ENCODE data around the gene SOAT2.

The SOAT2 gene

DNA sequence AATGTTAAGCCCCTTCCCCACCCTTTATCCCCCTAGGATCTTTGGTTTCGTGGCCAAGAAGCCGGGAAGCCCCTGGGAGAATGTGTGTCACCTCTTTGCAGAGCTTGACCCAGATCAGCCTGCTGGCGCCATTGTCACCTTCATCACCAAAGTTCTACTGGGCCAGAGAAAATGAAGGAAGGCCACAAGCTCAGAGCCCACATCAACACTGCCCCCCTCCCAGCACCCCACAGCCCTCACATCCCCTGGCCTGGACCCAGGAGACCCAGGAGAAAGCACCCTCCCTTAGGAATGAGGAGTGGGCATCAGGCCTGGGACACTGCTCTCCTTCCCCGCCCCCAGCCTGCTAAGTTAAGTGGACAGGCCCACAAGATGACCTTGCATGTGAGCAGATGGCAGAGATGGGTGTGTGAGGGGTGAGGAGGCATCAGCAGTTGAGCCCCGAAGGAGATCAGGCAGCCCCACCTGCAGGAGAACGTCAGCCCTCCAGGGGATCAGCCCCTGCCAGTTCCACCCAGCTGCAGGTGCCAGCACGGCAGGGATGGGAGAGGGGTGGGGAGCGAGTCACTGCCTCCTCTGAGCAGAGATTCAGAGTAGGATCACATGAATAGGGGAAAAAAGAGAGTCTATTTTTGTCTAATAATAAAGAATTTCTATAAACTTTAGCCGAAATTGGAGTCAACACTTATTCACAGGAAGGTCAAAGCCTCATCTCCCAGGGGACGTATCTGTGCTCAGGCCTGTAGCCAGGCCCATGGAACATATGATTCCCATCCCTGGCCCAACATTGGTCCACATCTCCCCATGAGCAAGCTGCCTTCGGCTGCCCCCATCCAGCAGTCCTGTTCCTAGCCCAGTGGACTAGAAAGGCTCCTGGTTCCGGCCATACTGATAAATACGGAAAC, 39.3 kb upstream of the SOAT2 start:
- H3K4me3 ChIP-seq (ENCODE audit: low read length), result no peak overlapping the region
- DNase-seq (ENCODE audit: low read depth, low spot score), result no peak

DNA sequence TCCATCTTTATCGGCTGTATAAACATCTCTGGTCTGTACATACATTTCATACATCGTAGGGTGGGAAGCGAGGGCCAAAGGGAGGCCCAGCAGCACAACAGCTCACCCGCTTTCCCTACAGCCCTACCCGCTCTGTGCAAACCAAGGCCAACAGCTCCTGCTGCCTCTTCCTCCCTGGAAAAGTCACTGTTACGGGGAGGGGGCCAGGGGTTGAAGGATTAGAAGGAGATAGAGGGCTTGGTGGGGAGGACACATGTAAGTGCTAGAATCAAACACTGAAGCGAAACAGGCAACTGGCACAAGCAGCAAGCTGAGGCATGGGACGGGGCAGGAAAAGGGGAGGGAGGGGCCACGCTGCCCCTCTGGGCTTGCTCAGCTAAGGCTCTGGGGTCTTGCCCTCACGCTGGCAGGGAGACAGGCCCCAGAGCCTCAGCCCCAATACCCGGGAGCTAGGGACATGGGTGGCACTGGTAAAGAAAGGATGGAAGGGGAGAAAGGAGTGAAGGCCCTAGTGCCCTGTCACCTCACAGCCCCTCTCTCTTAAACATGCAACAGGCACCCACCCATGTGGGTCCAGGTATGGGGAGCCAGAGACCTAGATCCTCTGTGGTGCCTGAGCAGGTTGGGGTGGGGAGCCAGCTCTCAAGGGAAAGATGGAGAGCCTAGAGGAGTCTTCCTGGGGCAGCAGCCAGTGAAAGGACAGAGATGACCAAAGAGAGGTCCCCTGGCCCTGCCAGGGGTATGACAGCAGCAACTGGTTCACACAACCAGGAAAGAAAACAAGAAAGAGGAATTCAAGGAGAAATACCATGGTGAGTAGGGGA, 38.5 kb upstream of the SOAT2 start:
- H3K4me3 ChIP-seq (ENCODE audit: low read length), result no peak overlapping the region
- no peak for DNase-seq (ENCODE audit: low read depth, low spot score)

DNA sequence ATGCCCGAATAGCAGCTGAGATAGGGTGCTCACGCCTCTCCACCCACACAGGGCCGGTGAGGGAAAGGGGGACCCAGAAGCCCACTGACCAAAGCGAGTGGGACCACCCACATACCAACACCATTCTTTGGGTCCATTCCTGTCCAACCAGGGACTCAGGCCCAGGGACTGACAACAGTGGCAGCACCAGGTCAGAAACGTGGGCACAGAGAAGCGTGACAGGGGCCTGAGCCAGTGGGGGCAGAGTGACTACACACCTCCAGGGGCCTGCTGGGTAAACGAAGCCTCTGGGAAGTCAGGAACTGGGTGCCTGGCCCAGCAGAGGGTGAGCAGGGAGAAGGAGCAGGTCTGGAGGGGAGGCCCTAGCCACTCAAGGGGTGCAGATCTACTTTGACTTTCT, 37.8 kb upstream of the SOAT2 start:
- DNase-seq (ENCODE audit: low read depth, low spot score), result no peak
- no peak overlapping the region for H3K4me3 ChIP-seq (ENCODE audit: low read length)

DNA sequence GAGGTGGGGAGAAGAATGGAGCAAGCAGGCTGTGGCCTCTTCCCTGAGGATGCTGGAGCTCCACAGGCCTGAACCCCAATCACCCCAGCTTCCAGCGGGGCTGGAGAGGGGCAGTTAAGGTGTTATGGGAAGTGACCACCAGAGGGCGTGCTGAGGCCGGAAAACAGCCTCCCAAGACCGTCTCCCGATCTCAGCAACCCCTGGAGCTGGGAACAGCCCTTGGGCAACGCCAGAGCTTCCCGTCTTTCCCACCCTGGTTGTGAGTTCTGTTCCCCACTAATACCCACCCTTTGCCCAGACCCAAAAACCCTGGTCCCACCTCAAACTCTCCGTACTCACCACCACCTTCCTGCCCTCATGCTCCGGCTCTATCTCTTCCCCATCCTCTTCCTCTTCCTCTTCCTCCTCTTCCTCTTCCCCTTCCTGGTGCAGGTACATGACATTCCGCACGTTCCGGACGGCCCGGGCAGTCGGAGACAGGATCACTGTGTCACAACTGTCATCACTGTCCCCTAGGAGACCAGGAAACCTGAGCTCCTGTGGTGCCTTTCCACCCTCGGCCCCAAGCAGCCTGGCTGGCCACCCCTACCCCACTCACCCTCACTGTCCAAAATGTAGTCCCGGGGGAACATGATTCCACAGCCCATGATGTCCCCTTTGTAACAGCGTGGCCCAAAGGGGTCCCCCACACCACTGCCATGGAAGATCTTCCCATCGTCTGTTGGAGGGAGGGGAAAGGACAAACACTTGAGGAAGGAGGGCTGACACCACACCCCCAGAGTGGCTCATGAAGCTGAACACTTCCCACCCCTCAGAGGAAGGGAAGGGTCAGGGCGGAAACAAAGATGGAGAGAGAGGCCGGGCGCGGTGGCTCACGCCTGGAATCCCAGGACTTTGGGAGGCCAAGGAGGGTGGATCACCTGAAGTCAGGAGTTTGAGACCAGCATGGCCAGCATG, 37.0 kb upstream of the SOAT2 start:
- H3K4me3 ChIP-seq (ENCODE audit: low read length), result no peak overlapping the region
- no peak for DNase-seq (ENCODE audit: low read depth, low spot score)

DNA sequence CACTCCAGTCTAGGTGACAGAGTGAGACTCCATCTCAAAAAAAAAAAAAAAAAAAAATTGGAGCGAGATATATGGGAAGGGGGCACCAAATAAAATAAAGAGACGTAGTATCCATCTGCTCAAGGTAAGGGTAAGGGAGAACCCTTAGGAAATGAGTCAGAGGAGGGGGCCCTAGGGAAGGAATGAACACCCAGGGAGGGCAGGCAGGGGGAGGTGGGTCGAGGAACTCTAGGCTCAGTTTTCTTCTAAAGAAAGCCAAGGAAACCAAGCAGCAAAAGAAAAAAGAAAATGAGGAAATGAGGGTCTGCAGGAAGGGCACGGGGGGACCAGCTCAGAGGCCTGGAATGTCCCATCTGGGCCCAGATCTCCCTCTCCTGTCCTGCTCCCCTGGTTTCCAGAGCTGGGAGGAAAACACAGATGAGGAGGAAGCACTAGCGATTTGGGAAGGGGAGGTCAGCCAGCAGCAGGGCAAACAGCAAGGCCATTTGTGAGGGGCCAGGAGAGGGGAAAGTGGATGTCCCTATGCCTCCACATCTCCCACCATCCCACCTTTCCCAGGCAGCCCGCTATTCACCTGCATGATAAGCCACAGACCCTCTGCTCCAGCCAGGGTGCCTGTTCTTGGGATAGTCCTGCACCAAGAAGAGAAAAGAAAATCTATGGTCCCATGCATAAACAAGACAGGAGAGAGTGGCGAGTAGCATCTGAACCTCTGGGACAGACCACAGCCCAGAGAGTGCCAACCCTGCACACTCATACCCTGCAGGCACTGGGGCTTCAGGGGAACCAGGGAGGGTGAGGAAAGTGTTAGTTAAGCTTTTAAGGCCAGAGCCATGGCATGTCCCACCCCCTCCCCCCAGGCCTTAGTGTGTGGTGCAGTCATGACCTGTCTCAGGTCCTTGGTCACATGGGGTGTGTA, 36.0 kb upstream of the SOAT2 start:
- no peak for DNase-seq (ENCODE audit: low read depth, low spot score)
- H3K4me3 ChIP-seq (ENCODE audit: low read length), result no peak overlapping the region

DNA sequence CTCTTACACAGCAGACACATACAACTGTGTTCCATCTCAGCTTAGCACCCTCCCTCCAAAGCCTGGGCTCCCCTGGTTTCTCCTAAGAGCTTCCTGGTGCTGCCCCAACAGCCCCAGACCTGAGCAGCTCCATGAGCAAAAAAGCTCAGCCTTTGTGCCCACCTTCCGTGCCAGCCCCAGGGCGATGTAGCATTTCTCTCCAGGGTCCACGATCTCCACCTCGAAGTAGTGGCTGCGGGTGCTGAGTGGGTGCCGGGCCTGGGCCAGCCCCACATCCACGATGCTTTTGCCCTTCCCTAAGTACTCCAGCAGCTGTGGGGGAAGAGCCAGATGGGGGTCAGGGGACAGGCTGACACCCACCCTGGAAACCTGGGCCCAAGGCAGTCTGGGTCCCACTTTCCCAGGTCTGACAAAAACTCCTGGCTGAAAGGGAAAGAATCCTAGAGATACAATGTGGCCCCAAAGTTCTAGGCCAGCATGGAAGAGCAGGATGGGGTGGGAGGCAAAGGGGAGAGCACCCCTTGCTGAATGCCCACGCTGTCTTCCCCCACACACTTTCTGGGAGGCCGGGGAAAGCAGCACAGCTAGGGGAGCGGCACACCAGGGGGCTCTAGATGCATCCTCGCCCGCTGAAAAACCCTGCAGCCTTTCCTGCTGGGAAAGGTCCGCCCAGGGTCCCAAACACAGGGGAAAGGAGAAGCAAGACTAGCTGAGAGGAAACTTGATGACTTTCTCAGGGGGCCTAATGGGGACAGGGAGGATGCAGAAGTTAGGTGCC, 35.1 kb upstream of the SOAT2 start:
- H3K4me3 ChIP-seq (ENCODE audit: low read length), result no peak overlapping the region
- no peak for DNase-seq (ENCODE audit: low read depth, low spot score)

DNA sequence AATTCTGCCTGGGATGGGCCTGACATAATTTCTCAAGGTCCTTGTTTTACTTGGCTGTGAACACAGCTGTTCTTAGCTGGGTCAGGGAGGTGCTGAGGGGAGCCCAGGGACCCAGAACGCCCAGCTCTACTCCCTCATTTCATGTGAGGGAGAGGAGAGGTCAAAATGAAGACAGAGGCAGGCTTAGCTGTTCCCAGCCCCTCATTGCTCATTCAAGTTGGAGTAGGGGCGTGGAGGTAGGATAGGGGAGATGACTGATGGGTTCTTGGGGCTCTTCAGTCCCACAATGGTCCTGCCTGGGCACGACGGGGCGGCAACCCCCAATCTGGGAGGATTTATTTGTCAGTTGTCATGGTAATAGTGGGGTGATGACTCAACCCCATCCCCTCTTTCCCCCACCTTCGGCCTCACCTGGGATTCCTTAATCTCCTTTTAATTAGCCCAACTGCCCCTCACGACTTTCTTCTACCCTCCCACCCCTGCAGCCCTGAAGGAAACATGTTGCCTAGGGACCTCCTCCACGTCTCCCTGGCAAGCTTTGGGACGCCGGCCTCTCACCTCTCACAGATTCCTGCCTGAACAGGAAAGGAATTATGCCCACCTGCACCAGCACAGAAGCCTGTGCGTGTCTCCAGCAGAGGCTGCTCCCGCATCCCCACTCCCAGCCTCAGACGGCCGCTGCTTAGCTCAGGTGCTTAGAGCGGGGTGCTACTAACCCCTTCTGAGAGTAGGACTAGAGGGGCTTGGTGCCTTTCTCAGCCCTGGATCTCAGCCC, 34.3 kb upstream of the SOAT2 start:
- H3K4me3 ChIP-seq (ENCODE audit: low read length), result no peak overlapping the region
- DNase-seq (ENCODE audit: low read depth, low spot score), result no peak

DNA sequence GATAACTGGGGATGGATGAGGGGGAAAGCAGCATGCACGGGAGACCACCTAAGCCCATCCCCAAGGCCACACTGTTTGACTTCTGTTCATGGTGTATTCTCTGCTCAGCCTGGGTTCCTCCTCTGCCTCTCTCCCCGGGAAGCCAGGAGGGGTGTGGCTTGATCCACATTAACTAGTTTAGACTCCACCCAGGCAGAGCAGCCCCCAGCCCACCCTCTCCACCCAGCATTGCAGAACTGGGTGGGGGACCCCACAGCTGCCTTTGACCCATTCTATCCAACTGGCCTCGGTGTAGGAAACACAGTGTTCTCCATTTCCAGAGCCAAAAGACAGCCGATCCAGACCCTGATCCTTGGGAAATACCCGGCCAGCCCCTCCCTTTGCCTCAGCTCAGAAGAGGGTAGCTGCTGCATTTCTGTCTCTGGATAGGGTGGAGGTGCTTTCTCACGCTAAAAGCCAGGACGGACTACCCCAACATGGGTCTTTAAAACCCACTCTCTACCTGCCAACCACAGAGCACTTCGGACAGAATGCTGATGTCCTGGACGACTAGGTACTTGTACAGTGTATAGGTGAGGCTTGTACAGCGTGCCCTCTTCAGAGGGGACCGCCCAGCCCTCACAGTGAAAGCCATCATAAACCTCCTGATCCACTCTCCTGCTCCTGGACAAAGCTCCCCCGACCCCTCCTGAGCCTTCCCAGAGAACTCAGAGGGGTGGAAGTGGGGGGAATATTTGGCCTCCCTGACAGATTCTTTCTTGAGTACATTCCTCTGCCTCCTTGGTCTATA, 33.5 kb upstream of the SOAT2 start:
- no peak overlapping the region for H3K4me3 ChIP-seq (ENCODE audit: low read length)
- no peak for DNase-seq (ENCODE audit: low read depth, low spot score)

DNA sequence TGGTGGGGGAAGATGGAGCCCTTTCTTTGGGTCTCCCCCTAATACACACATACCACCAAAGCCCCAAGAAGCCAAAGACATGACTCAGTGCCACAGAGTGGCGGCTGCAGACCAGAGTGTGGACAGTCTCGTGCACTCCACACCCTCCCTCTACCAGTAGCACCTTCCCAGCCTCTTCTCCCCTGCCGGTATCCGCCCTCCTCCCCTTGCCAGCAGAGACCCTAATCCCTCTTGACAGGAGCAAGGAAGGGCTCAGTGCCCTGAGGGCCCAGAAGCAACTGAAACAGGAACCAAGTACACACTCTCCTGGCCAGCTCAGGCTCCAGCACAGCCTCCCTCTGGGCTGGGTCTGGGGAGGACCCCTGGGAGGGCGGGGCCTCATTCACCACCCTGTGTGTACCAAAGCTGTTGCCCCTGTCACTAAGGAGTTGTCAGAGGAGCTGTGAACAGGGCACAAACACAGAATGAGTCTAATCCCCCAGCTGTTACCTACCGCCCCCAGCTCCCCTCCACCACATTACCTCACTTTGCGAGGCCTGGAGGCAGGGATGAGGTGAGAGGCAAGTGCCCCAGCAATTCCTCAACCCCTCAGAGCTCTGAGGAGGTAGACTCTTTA, 32.3 kb upstream of the SOAT2 start:
- H3K4me3 ChIP-seq (ENCODE audit: low read length), result no peak overlapping the region
- no peak for DNase-seq (ENCODE audit: low read depth, low spot score)

DNA sequence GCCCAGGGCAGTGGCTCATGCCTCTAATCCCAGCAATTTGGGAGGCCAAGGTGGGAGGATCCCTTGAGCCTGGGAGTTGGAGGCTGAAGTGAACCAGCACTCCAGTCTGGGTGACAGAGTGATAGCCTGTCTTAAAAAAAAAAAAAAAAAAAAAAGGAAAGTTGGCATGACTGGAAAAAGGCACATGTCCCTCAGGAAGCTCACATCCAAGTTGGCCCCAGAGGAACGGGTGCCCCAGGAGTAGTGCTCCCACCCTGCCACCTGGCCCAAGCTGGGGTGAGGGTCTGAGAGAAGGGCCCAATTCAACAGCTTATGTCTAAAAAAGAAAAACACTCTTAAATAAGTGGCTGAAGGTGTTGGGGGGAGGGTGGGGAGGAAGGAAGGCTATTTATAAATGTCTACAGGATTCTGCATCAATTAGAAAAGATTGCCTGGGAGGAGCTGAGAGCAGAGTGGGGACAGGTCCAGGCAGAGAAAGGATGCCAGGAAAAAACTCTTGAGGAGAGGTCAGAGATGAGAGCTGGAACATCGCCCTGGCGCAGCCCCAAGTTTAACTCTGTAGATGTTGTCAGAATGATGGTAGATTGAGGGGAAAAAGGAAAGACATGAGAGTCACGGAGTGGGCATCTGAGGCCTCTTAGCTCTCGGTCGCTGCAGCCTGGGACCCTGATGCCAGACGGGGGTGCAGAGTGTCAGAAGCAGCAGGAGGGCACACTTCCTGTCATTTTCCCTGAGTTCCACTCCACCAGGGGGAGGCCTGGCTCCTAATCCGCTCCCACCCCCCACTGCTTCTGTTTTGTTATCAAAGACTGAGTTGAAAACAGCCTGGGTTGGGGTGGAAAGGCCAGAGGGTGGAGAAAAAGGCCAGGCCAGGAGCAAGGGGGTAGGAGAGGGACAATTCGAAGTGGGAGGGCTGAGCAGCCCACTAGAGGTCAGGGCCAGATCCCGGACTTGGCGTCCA, 31.4 kb upstream of the SOAT2 start:
- DNase-seq (ENCODE audit: low read depth, low spot score), result no peak
- no peak overlapping the region for H3K4me3 ChIP-seq (ENCODE audit: low read length)

DNA sequence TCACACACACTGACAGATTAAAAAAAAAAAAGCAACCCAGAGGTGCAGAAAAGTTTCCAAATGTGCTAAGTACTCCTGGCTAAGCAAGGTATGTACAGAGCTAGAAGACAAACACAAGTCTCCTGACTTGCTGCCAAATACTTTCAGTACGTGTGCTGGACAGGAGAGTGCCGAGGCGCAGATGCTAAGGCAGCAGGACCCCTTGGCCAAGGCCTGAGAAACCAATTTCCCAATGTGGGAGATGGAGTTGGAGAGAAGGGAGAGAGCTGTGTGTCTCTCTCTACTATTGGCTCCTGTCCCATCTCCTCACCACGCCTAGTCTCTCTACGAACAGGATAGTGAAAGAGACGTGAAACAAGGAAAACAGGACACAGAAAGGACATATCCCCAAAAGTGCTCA, 29.4 kb upstream of the SOAT2 start:
- H3K4me3 ChIP-seq (ENCODE audit: low read length), result no peak overlapping the region

DNA sequence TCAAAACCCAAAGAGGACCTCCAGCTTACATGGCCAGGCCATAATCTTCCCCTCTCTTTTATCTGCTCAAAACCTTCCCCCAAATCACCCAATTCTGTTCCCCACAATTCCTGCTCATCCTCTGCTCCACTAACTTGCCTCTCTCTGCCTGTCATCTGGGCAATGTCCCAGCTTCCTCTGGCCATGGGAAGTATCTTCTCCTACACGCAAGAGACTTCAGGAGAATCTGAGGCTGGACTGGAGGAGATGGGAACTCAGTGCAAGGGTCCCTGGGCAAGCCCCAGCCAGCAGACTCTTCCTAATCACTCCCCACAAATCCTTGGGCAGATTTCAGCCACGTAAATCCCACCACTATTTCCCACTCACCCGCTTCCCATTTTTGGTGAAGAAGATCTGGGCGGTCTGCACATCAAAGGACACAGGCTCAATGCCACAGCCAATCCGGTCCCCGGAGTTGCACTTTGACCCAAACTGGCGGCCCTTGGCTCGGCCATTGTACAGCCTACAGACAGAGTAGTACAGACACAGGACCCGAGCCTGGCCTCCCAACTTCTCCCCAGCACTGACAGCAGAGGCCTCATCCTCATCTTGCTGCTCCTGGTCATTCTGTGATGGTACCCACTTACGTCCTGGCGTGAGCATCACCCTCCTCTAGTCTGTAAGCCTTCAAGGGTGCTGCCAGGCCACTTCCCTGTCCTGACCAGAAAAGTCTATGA, 28.8 kb upstream of the SOAT2 start:
- H3K4me3 ChIP-seq (ENCODE audit: low read length), result no peak overlapping the region
- no peak for DNase-seq (ENCODE audit: low read depth, low spot score)

More for the DNA sequence above, 29.4 kb upstream of the SOAT2 start:
- DNase-seq (ENCODE audit: low read depth, low spot score), result no peak

DNA sequence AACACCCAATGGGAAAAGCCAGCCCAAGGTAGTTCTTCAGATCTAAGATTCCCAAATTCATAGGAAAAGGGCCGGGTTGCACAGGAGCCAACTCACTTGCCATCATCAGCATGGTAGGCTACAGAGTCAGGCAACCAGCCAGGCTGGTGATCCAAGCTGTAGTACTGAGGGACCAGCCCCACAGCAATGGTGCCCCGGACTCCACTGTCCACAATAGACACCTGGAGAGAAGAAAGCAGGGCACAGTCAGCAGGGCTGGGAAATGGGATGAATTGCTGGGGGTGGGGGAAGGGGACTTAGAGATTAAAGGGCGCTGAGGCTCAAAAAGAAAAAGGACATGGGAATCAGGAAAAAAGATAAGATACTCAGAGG, 28.3 kb upstream of the SOAT2 start:
- DNase-seq (ENCODE audit: low read depth, low spot score), result no peak
- no peak overlapping the region for H3K4me3 ChIP-seq (ENCODE audit: low read length)

DNA sequence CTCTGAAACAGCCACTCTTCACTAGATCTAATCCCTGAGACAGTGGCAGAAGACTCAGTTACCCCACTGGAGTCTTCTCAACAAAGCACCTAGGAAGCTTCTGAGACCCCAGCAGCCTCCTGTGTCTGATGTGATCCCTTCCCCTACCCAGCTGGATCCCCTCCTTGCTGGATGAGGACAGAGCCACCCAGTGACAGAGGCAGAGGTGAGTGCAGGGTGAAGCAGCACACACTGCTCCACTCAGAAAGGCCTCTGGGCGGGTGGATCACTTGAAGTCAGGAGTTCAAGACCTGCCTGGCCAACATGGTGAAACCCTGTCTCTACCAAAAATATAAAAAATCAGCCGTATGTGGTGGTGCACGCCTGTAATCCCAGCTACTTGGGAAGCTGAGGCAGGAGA, 26.8 kb upstream of the SOAT2 start:
- DNase-seq (ENCODE audit: low read depth, low spot score), result no peak
- H3K4me3 ChIP-seq (ENCODE audit: low read length), result no peak overlapping the region
